Hepatocyte (in vitro differentiated cells): Measurements from ENCODE around the gene LITAF. TPM values are rescaled to one million over a fixed set of nuclear protein-coding genes. Genes with fewer than 3 reads are reported as not detected.
A peak's percentile ranks its signal among the peaks of the same experiment; 100 is the strongest.

Experiments used
- DNase-seq: peaks from one replicate; pipeline ENCODE4 v3.0.0-alpha.2; 2016; ENCODE audit warnings: low spot score
- H2AFZ ChIP-seq: fragments of 200-600 bp; sonication (generic); 2 replicates; pipeline ENCODE4 v1.6.0; 2016; ENCODE audit warnings: antibody characterized with exemption, mild to moderate bottlenecking
- H3K27ac ChIP-seq: fragments of 200-600 bp; sonication (generic); 2 replicates; pipeline ENCODE4 v1.5.1; 2016; ENCODE audit warnings: mild to moderate bottlenecking
- H3K27me3 ChIP-seq: fragments of 200-600 bp; sonication (generic); 2 replicates; pipeline ENCODE4 v1.6.1; 2016
- H3K36me3 ChIP-seq: fragments of 200-600 bp; sonication (generic); replicated peaks from 2 replicates; pipeline ENCODE4 v1.5.1; 2016; ENCODE audit warnings: low read depth; ENCODE audit not compliant: insufficient read depth
- H3K4me1 ChIP-seq: fragments of 200-600 bp; sonication (generic); 2 replicates; pipeline ENCODE4 v1.5.1; 2016; ENCODE audit warnings: mild to moderate bottlenecking, moderate library complexity; ENCODE audit not compliant: insufficient read depth
- H3K4me2 ChIP-seq: fragments of 200-600 bp; sonication (generic); 2 replicates; pipeline ENCODE4 v1.6.0; 2016
- H3K4me3 ChIP-seq: fragments of 200-600 bp; sonication (generic); 2 replicates; pipeline ENCODE4 v1.5.1; 2016; ENCODE audit warnings: mild to moderate bottlenecking
- H3K79me2 ChIP-seq: fragments of 200-600 bp; sonication (generic); 2 replicates; pipeline ENCODE4 v1.6.0; 2017; ENCODE audit warnings: mild to moderate bottlenecking
- H3K9me2 ChIP-seq: fragments of 200-600 bp; sonication (generic); replicated peaks from 2 replicates; pipeline ENCODE4 v1.6.0; 2017; ENCODE audit warnings: mild to moderate bottlenecking; ENCODE audit not compliant: insufficient read depth
- H3K9me3 ChIP-seq: fragments of 200-600 bp; sonication (generic); 2 replicates; pipeline ENCODE4 v1.5.1; 2016; ENCODE audit warnings: low read depth, mild to moderate bottlenecking
- H4K20me1 ChIP-seq: fragments of 200-600 bp; sonication (generic); 2 replicates; pipeline ENCODE4 v1.6.0; 2016; ENCODE audit warnings: mild to moderate bottlenecking; ENCODE audit not compliant: insufficient read depth, poor library complexity, severe bottlenecking
- EZH2 ChIP-seq: fragments of 200-600 bp; sonication (generic); IDR thresholded peaks from 2 replicates; pipeline ENCODE4 v1.6.1; 2016; ENCODE audit warnings: antibody characterized with exemption, mild to moderate bottlenecking, borderline replicate concordance
- EZH2phosphoT487 ChIP-seq: fragments of 200-600 bp; sonication (generic); IDR thresholded peaks from one replicate; pipeline ENCODE4 v1.6.1; 2018; ENCODE audit warnings: antibody characterized with exemption, mild to moderate bottlenecking, low read depth, moderate library complexity; ENCODE audit not compliant: unreplicated experiment, severe bottlenecking
- WGBS: methylation state at CpG from one replicate; pipeline ENCODE4 v1.1.6; 2016; ENCODE audit warnings: low lambda C conversion rate; ENCODE audit errors: missing lambda C conversion rate; 5-methylcytosine and 5-hydroxymethylcytosine counted together
- polyA plus RNA-seq: library from polyadenylated mRNA; unstranded; fragments of >200 nt; fragmentation: Nextera tagmentation; extraction: Ambion mirVana; gene quantifications from 2 replicates; pipeline ENCODE4 v1.2.1, GENCODE V29; 2016
- total RNA-seq: library from RNA; depleted of rRNA; stranded (reverse); fragments of >200 nt; gene quantifications from 2 replicates; pipeline ENCODE4 v1.2.3, GENCODE V29; 2014
- TF ChIP-seq, protein P1 (sequence below): fragments of 200-600 bp; sonication (generic); IDR thresholded peaks from 2 replicates; pipeline ENCODE4 v1.5.1; 2016; ENCODE audit warnings: antibody characterized with exemption, mild to moderate bottlenecking; ENCODE audit not compliant: poor library complexity

Gene LITAF
- total and polyA plus RNA-seq, 2 experiments from 2014 or later = 65.6 to 134 TPM

DNA sequence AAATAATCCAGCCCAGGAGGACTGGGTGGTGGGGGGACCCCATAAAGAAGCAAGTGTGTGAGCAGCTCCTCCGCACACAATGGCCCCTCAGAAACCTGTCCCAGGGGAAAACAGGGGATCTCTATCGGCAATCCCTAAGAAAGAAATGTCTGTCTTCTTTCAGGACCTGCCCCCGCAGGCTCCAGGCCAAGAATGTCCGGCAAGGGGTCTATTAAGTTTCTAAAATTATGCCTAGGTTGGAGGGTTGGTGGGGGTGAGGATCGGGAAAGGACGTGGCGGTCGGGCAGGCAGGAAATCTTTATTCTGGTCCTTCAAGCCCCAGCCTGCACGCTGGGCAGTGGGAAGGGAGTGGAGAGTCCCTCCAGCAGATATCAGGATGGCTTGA, 23.4 kb upstream of the LITAF start:
- Histone ChIP-seq H3K9me2 (no peaks in the 10 kb centered on the region), H4K20me1 (no peaks in the 10 kb centered on the region), H3K9me3 (no peaks in the 10 kb centered on the region), H3K4me2 (no peak overlapping the region), H3K36me3 (no peaks in the 10 kb centered on the region), H3K79me2 (no peaks in the 10 kb centered on the region), H2AFZ (no peak overlapping the region), H3K27ac (peak overlapping the region; percentile 45), H3K4me1 (peaks cover 14% of the 10 kb centered on the region), H3K4me3 (no peak overlapping the region), H3K27me3 (no peaks in the 10 kb centered on the region)
- WGBS = 81% methylated on average over 9 of the region's 9 CpGs
- TF ChIP-seq EZH2 (no peak), EZH2phosphoT487 (no peak)
- TF ChIP-seq, protein P1, sequence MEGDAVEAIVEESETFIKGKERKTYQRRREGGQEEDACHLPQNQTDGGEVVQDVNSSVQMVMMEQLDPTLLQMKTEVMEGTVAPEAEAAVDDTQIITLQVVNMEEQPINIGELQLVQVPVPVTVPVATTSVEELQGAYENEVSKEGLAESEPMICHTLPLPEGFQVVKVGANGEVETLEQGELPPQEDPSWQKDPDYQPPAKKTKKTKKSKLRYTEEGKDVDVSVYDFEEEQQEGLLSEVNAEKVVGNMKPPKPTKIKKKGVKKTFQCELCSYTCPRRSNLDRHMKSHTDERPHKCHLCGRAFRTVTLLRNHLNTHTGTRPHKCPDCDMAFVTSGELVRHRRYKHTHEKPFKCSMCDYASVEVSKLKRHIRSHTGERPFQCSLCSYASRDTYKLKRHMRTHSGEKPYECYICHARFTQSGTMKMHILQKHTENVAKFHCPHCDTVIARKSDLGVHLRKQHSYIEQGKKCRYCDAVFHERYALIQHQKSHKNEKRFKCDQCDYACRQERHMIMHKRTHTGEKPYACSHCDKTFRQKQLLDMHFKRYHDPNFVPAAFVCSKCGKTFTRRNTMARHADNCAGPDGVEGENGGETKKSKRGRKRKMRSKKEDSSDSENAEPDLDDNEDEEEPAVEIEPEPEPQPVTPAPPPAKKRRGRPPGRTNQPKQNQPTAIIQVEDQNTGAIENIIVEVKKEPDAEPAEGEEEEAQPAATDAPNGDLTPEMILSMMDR = no peak
- DNase-seq = no peak

DNA sequence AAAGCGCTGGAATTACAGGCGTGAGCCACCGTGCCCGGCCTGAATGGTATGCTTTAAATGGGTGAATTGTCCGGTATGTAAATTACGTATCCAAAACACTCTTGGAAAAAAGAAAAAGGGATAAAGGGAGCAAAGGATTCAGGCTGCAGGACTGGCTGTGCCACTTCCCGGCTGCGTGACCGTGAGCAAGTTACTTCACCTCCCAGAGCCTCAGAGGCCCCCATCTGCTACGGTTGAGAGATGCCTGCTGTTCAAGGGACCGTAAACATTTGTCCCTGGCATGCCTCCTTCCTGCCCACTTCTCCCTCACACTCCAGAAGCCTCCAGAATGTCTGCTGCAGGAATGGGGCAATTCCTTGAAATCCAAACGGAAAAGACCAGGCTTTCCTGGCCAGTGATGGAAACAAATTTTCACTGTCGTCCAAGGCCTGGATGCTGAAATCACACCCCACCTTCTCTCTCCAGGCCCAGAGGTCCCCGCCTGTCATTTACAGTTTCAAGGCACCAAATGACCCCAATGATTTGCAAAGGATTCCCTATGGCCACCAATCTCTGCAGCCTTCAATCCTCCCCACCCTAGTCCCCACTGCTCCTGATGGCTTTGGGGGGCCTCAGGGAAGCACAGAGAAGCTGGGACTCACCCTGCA, 22.9 kb upstream of the LITAF start:
- no peak for DNase-seq
- Histone ChIP-seq H2AFZ (no peak overlapping the region), H3K4me1 (peaks cover 19% of the 10 kb centered on the region), H3K9me2 (no peaks in the 10 kb centered on the region), H3K4me3 (no peak overlapping the region), H3K4me2 (no peak overlapping the region), H3K27ac (peak overlapping the region; percentile 45), H3K27me3 (no peaks in the 10 kb centered on the region), H4K20me1 (no peaks in the 10 kb centered on the region), H3K36me3 (no peaks in the 10 kb centered on the region), H3K79me2 (no peaks in the 10 kb centered on the region), H3K9me3 (no peaks in the 10 kb centered on the region)
- WGBS = 73% methylated on average over 14 of the region's 14 CpGs
- TF ChIP-seq, protein P1 = no peak
- TF ChIP-seq EZH2phosphoT487 (no peak), EZH2 (no peak)

DNA sequence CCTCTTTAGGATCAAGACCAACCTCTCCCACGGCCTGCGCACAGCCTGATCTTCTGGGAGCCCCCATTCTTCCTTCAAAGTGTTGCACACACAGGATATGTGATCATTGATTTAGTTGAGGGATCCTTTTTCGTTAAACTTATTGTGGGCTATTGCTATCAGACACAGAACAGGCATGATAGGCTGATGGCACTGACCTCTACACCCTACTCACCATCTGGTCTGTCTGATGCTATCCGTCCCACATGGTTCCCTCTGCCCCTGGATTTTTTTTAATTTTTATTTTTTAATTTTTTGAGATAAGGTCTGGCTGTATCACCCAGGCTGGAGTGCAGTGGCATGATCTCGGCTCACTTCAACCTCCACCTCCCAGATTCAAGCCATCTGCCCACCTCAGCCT, 19.2 kb upstream of the LITAF start:
- H3K4me1 ChIP-seq = peaks cover 13% of the 10 kb centered on the region
- no peak overlapping the region for H3K27ac ChIP-seq
- 94% methylated on average over 5 of the region's 5 CpGs for WGBS
- H3K36me3 ChIP-seq = no peaks in the 10 kb centered on the region
- no peaks in the 10 kb centered on the region for H3K9me2 ChIP-seq
- H3K9me3 ChIP-seq = no peaks in the 10 kb centered on the region
- H4K20me1 ChIP-seq = no peaks in the 10 kb centered on the region
- DNase-seq = no peak
- no peaks in the 10 kb centered on the region for H3K27me3 ChIP-seq
- no peak overlapping the region for H3K4me2 ChIP-seq
- no peak overlapping the region for H2AFZ ChIP-seq
- TF ChIP-seq EZH2 (no peak), EZH2phosphoT487 (no peak)
- TF ChIP-seq, protein P1 = no peak
- no peaks in the 10 kb centered on the region for H3K79me2 ChIP-seq
- H3K4me3 ChIP-seq = no peak overlapping the region

DNA sequence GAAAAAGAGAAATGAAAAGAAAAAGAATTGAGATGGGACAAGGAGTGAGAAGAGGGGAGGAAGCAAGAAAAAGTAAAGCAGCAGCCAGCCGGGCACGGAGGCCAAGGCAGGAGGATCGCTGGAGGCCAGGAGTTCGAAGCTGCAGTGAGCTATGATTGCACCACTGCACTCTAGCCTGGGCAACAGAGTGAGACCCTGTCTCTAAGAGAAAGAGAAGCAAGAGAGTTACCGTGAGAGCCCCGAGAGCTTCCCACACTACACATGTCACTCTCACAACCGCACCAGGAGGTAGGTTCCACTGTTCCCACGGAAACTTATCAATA, 18.8 kb upstream of the LITAF start:
- H2AFZ ChIP-seq = no peak overlapping the region
- H3K9me3 ChIP-seq = no peaks in the 10 kb centered on the region
- no peaks in the 10 kb centered on the region for H3K27me3 ChIP-seq
- peak overlapping the region; percentile 82 for H3K27ac ChIP-seq
- H3K9me2 ChIP-seq = no peaks in the 10 kb centered on the region
- TF ChIP-seq EZH2phosphoT487 (no peak), EZH2 (no peak)
- TF ChIP-seq, protein P1 = no peak
- H3K4me3 ChIP-seq = no peak overlapping the region
- no peaks in the 10 kb centered on the region for H4K20me1 ChIP-seq
- DNase-seq = no peak
- no peak overlapping the region for H3K4me2 ChIP-seq
- no peaks in the 10 kb centered on the region for H3K79me2 ChIP-seq
- H3K4me1 ChIP-seq = peaks cover 13% of the 10 kb centered on the region
- whole genome bisulfite sequencing = 93% methylated on average over 8 of the region's 8 CpGs
- no peaks in the 10 kb centered on the region for H3K36me3 ChIP-seq
